ENCODE results near the gene TBL1X.
"Not testable (repeated sequence)": the region's sequence is repeated elsewhere in the genome, so short reads cannot be mapped to it uniquely, and the experiment has no call there.

TBL1X gene

GRCh38 chrX:9758021-9758638 lies 293.3 kb downstream of the TBL1X start:
- H3K27ac ChIP-seq (ENCODE audit: low read length), result no peak overlapping the region
- H3K4me1 ChIP-seq (ENCODE audit: control insufficient read depth, low read depth, low read length), result no peaks in the 10 kb centered on the region
- H3K36me3 ChIP-seq (ENCODE audit: control insufficient read depth, low read depth, low read length), result peaks cover 5% of the 10 kb centered on the region
- H3K27me3 ChIP-seq (ENCODE audit: control insufficient read depth, insufficient read depth, low read length), result no peaks in the 10 kb centered on the region
- no peak overlapping the region for H3K9ac ChIP-seq (ENCODE audit: low read length)
- H3K4me3 ChIP-seq (ENCODE audit: low read length), result no peak overlapping the region
- H3K9me3 ChIP-seq (ENCODE audit: control insufficient read depth, low read depth, low read length), result no peaks in the 10 kb centered on the region

GRCh38 chrX:9759337-9759736 lies 294.5 kb downstream of the TBL1X start:
- no peaks in the 10 kb centered on the region for H3K4me1 ChIP-seq (ENCODE audit: control insufficient read depth, low read depth, low read length)
- no peak overlapping the region for H3K27ac ChIP-seq (ENCODE audit: low read length)
- H3K27me3 ChIP-seq (ENCODE audit: control insufficient read depth, insufficient read depth, low read length), result no peaks in the 10 kb centered on the region
- H3K36me3 ChIP-seq (ENCODE audit: control insufficient read depth, low read depth, low read length), result peaks cover 5% of the 10 kb centered on the region
- H3K9me3 ChIP-seq (ENCODE audit: control insufficient read depth, low read depth, low read length), result no peaks in the 10 kb centered on the region
- H3K9ac ChIP-seq (ENCODE audit: low read length), result no peak overlapping the region
- H3K4me3 ChIP-seq (ENCODE audit: low read length), result no peak overlapping the region

GRCh38 chrX:9765072-9765736 lies 300.3 kb downstream of the TBL1X start:
- Histone ChIP-seq H3K27me3 (ENCODE audit: control insufficient read depth, insufficient read depth, low read length) (no peaks in the 10 kb centered on the region), H3K4me3 (ENCODE audit: low read length) (peak overlapping the region; percentile 49), H3K27ac (ENCODE audit: low read length) (no peak overlapping the region), H3K9me3 (ENCODE audit: control insufficient read depth, low read depth, low read length) (no peaks in the 10 kb centered on the region), H3K9ac (ENCODE audit: low read length) (peak overlapping the region; percentile 48), H3K36me3 (ENCODE audit: control insufficient read depth, low read depth, low read length) (no peaks in the 10 kb centered on the region), H3K4me1 (ENCODE audit: control insufficient read depth, low read depth, low read length) (peaks cover 4% of the 10 kb centered on the region)

GRCh38 chrX:9765737-9766097 lies 300.9 kb downstream of the TBL1X start, which contains the start of gene GPR143:
Gene GPR143 (minus strand): TSS chrX:9765847. CDS start chrX:9765817, 30 bp downstream.
- H3K9ac ChIP-seq (ENCODE audit: low read length), result peak within 1 kb of the TSS; percentile 48
- H3K4me1 ChIP-seq (ENCODE audit: control insufficient read depth, low read depth, low read length), result peaks cover 4% of the 10 kb centered on the region
- H3K36me3 ChIP-seq (ENCODE audit: control insufficient read depth, low read depth, low read length), result no peaks in the 10 kb centered on the region
- H3K27me3 ChIP-seq (ENCODE audit: control insufficient read depth, insufficient read depth, low read length), result no peaks in the 10 kb centered on the region
- no peak within 1 kb of the TSS for H3K27ac ChIP-seq (ENCODE audit: low read length)
- H3K4me3 ChIP-seq (ENCODE audit: low read length), result peak within 1 kb of the TSS; percentile 49
- no peaks in the 10 kb centered on the region for H3K9me3 ChIP-seq (ENCODE audit: control insufficient read depth, low read depth, low read length)

- no peaks in the 10 kb centered on the region for H3K9me3 ChIP-seq (ENCODE audit: control insufficient read depth, low read depth, low read length)
- H3K27me3 ChIP-seq (ENCODE audit: control insufficient read depth, insufficient read depth, low read length), result no peaks in the 10 kb centered on the region
- no peak overlapping the region for H3K4me3 ChIP-seq (ENCODE audit: low read length)
- no peaks in the 10 kb centered on the region for H3K36me3 ChIP-seq (ENCODE audit: control insufficient read depth, low read depth, low read length)
- H3K27ac ChIP-seq (ENCODE audit: low read length), result no peak overlapping the region
- H3K4me1 ChIP-seq (ENCODE audit: control insufficient read depth, low read depth, low read length), result peaks cover 4% of the 10 kb centered on the region
- no peak overlapping the region for H3K9ac ChIP-seq (ENCODE audit: low read length)
Observed at GRCh38 chrX:9767375-9767774, 302.5 kb downstream of the TBL1X start.

- not testable (repeated sequence) for H3K4me3 ChIP-seq (ENCODE audit: low read length); H3K36me3 ChIP-seq (ENCODE audit: control insufficient read depth, low read depth, low read length); H3K4me1 ChIP-seq (ENCODE audit: control insufficient read depth, low read depth, low read length); H3K27me3 ChIP-seq (ENCODE audit: control insufficient read depth, insufficient read depth, low read length); H3K27ac ChIP-seq (ENCODE audit: low read length); H3K9me3 ChIP-seq (ENCODE audit: control insufficient read depth, low read depth, low read length); H3K9ac ChIP-seq (ENCODE audit: low read length)
Observed at GRCh38 chrX:9768321-9768839, 303.5 kb downstream of the TBL1X start.

GRCh38 chrX:9770319-9770718 lies 305.5 kb downstream of the TBL1X start:
- Histone ChIP-seq H3K27me3 (ENCODE audit: control insufficient read depth, insufficient read depth, low read length) (no peaks in the 10 kb centered on the region), H3K36me3 (ENCODE audit: control insufficient read depth, low read depth, low read length) (no peaks in the 10 kb centered on the region), H3K4me1 (ENCODE audit: control insufficient read depth, low read depth, low read length) (peaks cover 4% of the 10 kb centered on the region), H3K4me3 (ENCODE audit: low read length) (no peak overlapping the region), H3K9me3 (ENCODE audit: control insufficient read depth, low read depth, low read length) (no peaks in the 10 kb centered on the region), H3K27ac (ENCODE audit: low read length) (no peak overlapping the region), H3K9ac (ENCODE audit: low read length) (no peak overlapping the region)

- Histone ChIP-seq H3K27me3 (ENCODE audit: control insufficient read depth, insufficient read depth, low read length) (no peaks in the 10 kb centered on the region), H3K9me3 (ENCODE audit: control insufficient read depth, low read depth, low read length) (no peaks in the 10 kb centered on the region), H3K27ac (ENCODE audit: low read length) (no peak overlapping the region), H3K4me1 (ENCODE audit: control insufficient read depth, low read depth, low read length) (peaks cover 7% of the 10 kb centered on the region), H3K36me3 (ENCODE audit: control insufficient read depth, low read depth, low read length) (no peaks in the 10 kb centered on the region), H3K9ac (ENCODE audit: low read length) (no peak overlapping the region), H3K4me3 (ENCODE audit: low read length) (no peak overlapping the region)
Observed at GRCh38 chrX:9772943-9773342, 308.1 kb downstream of the TBL1X start.

- Histone ChIP-seq H3K9ac (ENCODE audit: low read length) (no peak overlapping the region), H3K4me1 (ENCODE audit: control insufficient read depth, low read depth, low read length) (peaks cover 7% of the 10 kb centered on the region), H3K27me3 (ENCODE audit: control insufficient read depth, insufficient read depth, low read length) (no peaks in the 10 kb centered on the region), H3K4me3 (ENCODE audit: low read length) (no peak overlapping the region), H3K36me3 (ENCODE audit: control insufficient read depth, low read depth, low read length) (no peaks in the 10 kb centered on the region), H3K27ac (ENCODE audit: low read length) (no peak overlapping the region), H3K9me3 (ENCODE audit: control insufficient read depth, low read depth, low read length) (no peaks in the 10 kb centered on the region)
Observed at GRCh38 chrX:9775930-9776329, 311.1 kb downstream of the TBL1X start.

- H3K36me3 ChIP-seq (ENCODE audit: control insufficient read depth, low read depth, low read length), result no peaks in the 10 kb centered on the region
- H3K9me3 ChIP-seq (ENCODE audit: control insufficient read depth, low read depth, low read length), result no peaks in the 10 kb centered on the region
- H3K9ac ChIP-seq (ENCODE audit: low read length), result no peak overlapping the region
- peaks cover 8% of the 10 kb centered on the region for H3K27me3 ChIP-seq (ENCODE audit: control insufficient read depth, insufficient read depth, low read length)
- peaks cover 5% of the 10 kb centered on the region for H3K4me1 ChIP-seq (ENCODE audit: control insufficient read depth, low read depth, low read length)
- H3K4me3 ChIP-seq (ENCODE audit: low read length), result no peak overlapping the region
- no peak overlapping the region for H3K27ac ChIP-seq (ENCODE audit: low read length)
Observed at GRCh38 chrX:9781941-9782340, 317.1 kb downstream of the TBL1X start.

GRCh38 chrX:9784332-9784731 lies 319.5 kb downstream of the TBL1X start:
- no peak overlapping the region for H3K27ac ChIP-seq (ENCODE audit: low read length)
- no peaks in the 10 kb centered on the region for H3K36me3 ChIP-seq (ENCODE audit: control insufficient read depth, low read depth, low read length)
- H3K27me3 ChIP-seq (ENCODE audit: control insufficient read depth, insufficient read depth, low read length), result peaks cover 17% of the 10 kb centered on the region
- H3K4me3 ChIP-seq (ENCODE audit: low read length), result no peak overlapping the region
- H3K9me3 ChIP-seq (ENCODE audit: control insufficient read depth, low read depth, low read length), result no peaks in the 10 kb centered on the region
- H3K9ac ChIP-seq (ENCODE audit: low read length), result no peak overlapping the region
- peaks cover 23% of the 10 kb centered on the region for H3K4me1 ChIP-seq (ENCODE audit: control insufficient read depth, low read depth, low read length)
